OCI-LY7 (cell line): ENCODE data around the gene SYNGR3. TPM values are rescaled to one million over a fixed set of nuclear protein-coding genes. Genes with fewer than 3 reads are reported as not detected.

Experiments
- BruUV-seq: library from RNA; stranded (reverse); fragments of 400-500 nt; replicated peaks from 2 replicates; lab custom pipeline; 2021; lab: Mats Ljungman, UMichigan
- CTCF ChIA-PET: fragments of 300-600 bp; sonication (Branson Sonifier 250); formaldehyde crosslinking; loops from one replicate; lab custom pipeline; 2022; ENCODE audit warnings: antibody characterized with exemption; ENCODE audit not compliant: unreplicated experiment; lab: Charles Lee
- POLR2A ChIA-PET: fragments of 300-600 bp; sonication (Branson Sonifier 250); formaldehyde crosslinking; loops from one replicate; lab custom pipeline; 2022; ENCODE audit warnings: antibody characterized with exemption; lab: Charles Lee
- DNase-seq: peaks from one replicate; pipeline ENCODE4 v3.0.0-alpha.2; 2015; ENCODE audit warnings: low spot score
- H2AFZ ChIP-seq: fragments of 200-600 bp; sonication (generic), shearing (Covaris generic); 2 replicates; pipeline ENCODE4 v1.6.1; 2014; ENCODE audit warnings: mild to moderate bottlenecking, antibody characterized with exemption, low read length, moderate library complexity
- H3K27ac ChIP-seq: fragments of 200-600 bp; sonication (generic); 2 replicates; pipeline ENCODE4 v1.5.1; 2014; ENCODE audit warnings: mixed run types, low read depth, mild to moderate bottlenecking, moderate library complexity, low read length, inconsistent platforms; ENCODE audit not compliant: poor library complexity, severe bottlenecking
- H3K36me3 ChIP-seq: fragments of 200-600 bp; sonication (generic); 2 replicates; pipeline ENCODE4 v1.6.1; 2014; ENCODE audit warnings: mild to moderate bottlenecking, antibody characterized with exemption, low read length, moderate library complexity, mixed read lengths; ENCODE audit not compliant: insufficient read depth
- H3K4me1 ChIP-seq: fragments of 200-600 bp; sonication (generic); 2 replicates; pipeline ENCODE4 v1.5.1; 2014; ENCODE audit warnings: mild to moderate bottlenecking, low read length; ENCODE audit not compliant: insufficient read depth, poor library complexity, severe bottlenecking
- H3K4me2 ChIP-seq: fragments of 200-600 bp; sonication (generic); 2 replicates; pipeline ENCODE4 v1.6.1; 2014; ENCODE audit warnings: mild to moderate bottlenecking, low read length
- H3K4me3 ChIP-seq: fragments of 200-600 bp; sonication (generic); 2 replicates; pipeline ENCODE4 v1.5.1; 2014; ENCODE audit warnings: mild to moderate bottlenecking, low read depth, low read length; ENCODE audit not compliant: poor library complexity, severe bottlenecking
- H3K79me2 ChIP-seq: fragments of 200-600 bp; sonication (generic); 2 replicates; pipeline ENCODE4 v1.6.1; 2016; ENCODE audit warnings: low read depth, mild to moderate bottlenecking, low read length, moderate library complexity, mixed read lengths; ENCODE audit not compliant: insufficient read depth
- H3K9me2 ChIP-seq: fragments of 200-600 bp; sonication (generic); 2 replicates; pipeline ENCODE4 v1.6.1; 2016; ENCODE audit warnings: mild to moderate bottlenecking, low read length, mixed read lengths; ENCODE audit not compliant: insufficient read depth
- H3K9me3 ChIP-seq: fragments of 200-600 bp; sonication (generic); 2 replicates; pipeline ENCODE4 v1.6.1; 2014; ENCODE audit warnings: mild to moderate bottlenecking, mixed run types, low read length, mixed read lengths
- H4K20me1 ChIP-seq: fragments of 200-600 bp; sonication (generic); 2 replicates; pipeline ENCODE4 v1.6.1; 2014; ENCODE audit warnings: mild to moderate bottlenecking, antibody characterized with exemption, low read length, moderate library complexity, mixed read lengths; ENCODE audit not compliant: insufficient read depth
- CTCF ChIP-seq: fragments of 200-600 bp; sonication (generic); conservative IDR thresholded peaks from 2 replicates; pipeline ENCODE4 v1.5.1; 2014; ENCODE audit warnings: mild to moderate bottlenecking, antibody characterized with exemption, low read length, moderate library complexity, mixed read lengths
- EZH2phosphoT487 ChIP-seq: fragments of 200-600 bp; sonication (generic); IDR thresholded peaks from 2 replicates; pipeline ENCODE4 v1.6.1; 2018; ENCODE audit warnings: low read depth, borderline replicate concordance, mild to moderate bottlenecking, mixed run types, antibody characterized with exemption, low read length, moderate library complexity, mixed read lengths
- intact Hi-C: fragments of 100-400 bp; cut with micrococcal nuclease; formaldehyde crosslinking; loops from one replicate; pipeline ENCODE4 v1.10.0; 2022; ENCODE audit not compliant: unreplicated experiment
- total RNA-seq, 2 experiments: library from RNA; depleted of rRNA in 1 of 2; stranded (reverse); fragments of >200 nt in 1 of 2; shearing (Covaris generic) in 1 of 2; gene quantifications; 2 replicates each; pipeline ENCODE4 v1.2.3, GENCODE V29; 2014 to 2022

The SYNGR3 gene
- total RNA-seq, 2 experiments from 2014 or later = 10.3 to 11.1 TPM

GRCh38 chr16:1998852-1999801, 9.4 kb downstream of the SYNGR3 start:
- Histone ChIP-seq H3K27ac (no peak overlapping the region), H3K4me1 (peaks cover 4% of the 10 kb centered on the region), H3K36me3 (peaks cover 84% of the 10 kb centered on the region), H3K9me2 (no peaks in the 10 kb centered on the region), H2AFZ (no peak overlapping the region), H3K79me2 (no peaks in the 10 kb centered on the region; the same call in 1 of the 2 replicates), H3K9me3 (no peaks in the 10 kb centered on the region), H3K4me3 (no peak overlapping the region), H4K20me1 (no peaks in the 10 kb centered on the region; the same call in 1 of the 2 replicates), H3K4me2 (no peak overlapping the region)
- intact Hi-C loops = no loop called here
- DNase-seq = no peak
- CTCF ChIA-PET = no interaction called here
- BruUV-seq = no TSS peak
- POLR2A ChIA-PET = no interaction called here
- TF ChIP-seq EZH2phosphoT487 (no peak), CTCF (no peak)

GRCh38 chr16:1999866-2000514, 10.2 kb downstream of the SYNGR3 start:
- no peak for DNase-seq
- Histone ChIP-seq H3K4me2 (no peak overlapping the region), H3K4me1 (peaks cover 9% of the 10 kb centered on the region), H2AFZ (no peak overlapping the region), H3K4me3 (no peak overlapping the region), H3K79me2 (no peaks in the 10 kb centered on the region; the same call in 1 of the 2 replicates), H3K27ac (no peak overlapping the region), H4K20me1 (no peaks in the 10 kb centered on the region; the same call in 1 of the 2 replicates), H3K9me3 (no peaks in the 10 kb centered on the region), H3K9me2 (no peaks in the 10 kb centered on the region), H3K36me3 (peaks cover 86% of the 10 kb centered on the region)
- POLR2A ChIA-PET = no interaction called here
- CTCF ChIA-PET = no interaction called here
- TF ChIP-seq CTCF (no peak), EZH2phosphoT487 (no peak)
- no TSS peak for BruUV-seq
- intact Hi-C loops = no loop called here
